ENCODE data around the gene NOX1.
"Not testable (repeated sequence)": the region's sequence is repeated elsewhere in the genome, so short reads cannot be mapped to it uniquely, and the experiment has no call there.

GRCh38 chrX:100796371-100796770 lies 77.8 kb downstream of the NOX1 start:
- TF ChIP-seq CTCF, POLR2A (IDR thresholded peaks at IDR 0.05): not testable (repeated sequence)
